Loucy (cell line): Measurements from ENCODE around the gene ALKBH7.

ENCODE experiments used
- EZH2phosphoT487 ChIP-seq: fragments of 200-600 bp; IDR thresholded peaks from 2 replicates; pipeline ENCODE4 v1.6.1; 2018; ENCODE audit warnings: antibody characterized with exemption, mild to moderate bottlenecking, moderate library complexity, borderline replicate concordance
- TF ChIP-seq, protein P1 (sequence below): fragments of 200-600 bp; sonication (generic); conservative IDR thresholded peaks from 2 replicates; pipeline ENCODE4 v1.5.1; 2014; ENCODE audit warnings: mild to moderate bottlenecking, antibody characterized with exemption, low read length

DNA sequence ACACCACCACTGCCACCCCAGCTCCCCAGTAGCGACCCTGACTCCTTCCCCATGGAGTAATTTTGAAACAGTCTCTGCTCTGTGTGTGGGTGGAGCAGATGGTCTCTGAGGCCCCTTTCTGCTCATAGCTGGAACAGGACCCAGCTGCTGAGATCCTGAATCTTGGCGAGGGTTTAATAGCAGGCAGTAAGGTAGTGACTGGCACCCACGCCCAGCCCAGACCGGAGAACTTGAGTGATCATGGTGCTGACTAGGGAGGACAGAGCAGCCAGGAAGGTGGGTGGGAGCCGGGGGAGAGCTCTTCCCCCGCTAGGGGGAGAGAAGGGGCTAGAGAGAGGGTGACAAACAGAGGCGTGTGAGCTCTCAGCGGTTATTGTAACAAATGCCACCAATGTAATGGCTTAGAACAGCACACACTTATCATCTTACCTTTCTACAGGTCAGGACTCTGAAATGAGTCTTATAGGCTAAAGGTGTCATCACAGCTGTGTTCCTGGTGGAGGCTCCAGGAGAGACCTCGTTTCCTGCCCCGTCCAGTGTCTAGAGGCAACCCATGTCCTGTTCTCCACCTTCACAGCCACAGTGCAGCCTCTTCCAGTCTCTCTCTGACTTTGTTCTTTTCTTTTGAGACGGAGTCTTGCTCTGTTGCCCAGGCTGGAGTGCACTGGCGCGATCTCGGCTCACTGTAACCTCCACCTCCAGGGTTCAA, 31.9 kb upstream of the ALKBH7 start:
- TF ChIP-seq, protein P1, sequence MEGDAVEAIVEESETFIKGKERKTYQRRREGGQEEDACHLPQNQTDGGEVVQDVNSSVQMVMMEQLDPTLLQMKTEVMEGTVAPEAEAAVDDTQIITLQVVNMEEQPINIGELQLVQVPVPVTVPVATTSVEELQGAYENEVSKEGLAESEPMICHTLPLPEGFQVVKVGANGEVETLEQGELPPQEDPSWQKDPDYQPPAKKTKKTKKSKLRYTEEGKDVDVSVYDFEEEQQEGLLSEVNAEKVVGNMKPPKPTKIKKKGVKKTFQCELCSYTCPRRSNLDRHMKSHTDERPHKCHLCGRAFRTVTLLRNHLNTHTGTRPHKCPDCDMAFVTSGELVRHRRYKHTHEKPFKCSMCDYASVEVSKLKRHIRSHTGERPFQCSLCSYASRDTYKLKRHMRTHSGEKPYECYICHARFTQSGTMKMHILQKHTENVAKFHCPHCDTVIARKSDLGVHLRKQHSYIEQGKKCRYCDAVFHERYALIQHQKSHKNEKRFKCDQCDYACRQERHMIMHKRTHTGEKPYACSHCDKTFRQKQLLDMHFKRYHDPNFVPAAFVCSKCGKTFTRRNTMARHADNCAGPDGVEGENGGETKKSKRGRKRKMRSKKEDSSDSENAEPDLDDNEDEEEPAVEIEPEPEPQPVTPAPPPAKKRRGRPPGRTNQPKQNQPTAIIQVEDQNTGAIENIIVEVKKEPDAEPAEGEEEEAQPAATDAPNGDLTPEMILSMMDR: no peak
- no peak for TF ChIP-seq EZH2phosphoT487
